Activated naive CD4-positive, alpha-beta T cell treated with Interleukin-2 at 50 U/mL for 16 hours (primary cell): ENCODE data around the gene AEBP1.

Source experiments
- DNase-seq: peaks from one replicate; pipeline ENCODE4 v3.0.0-alpha.2; 2020

AEBP1 gene

DNA sequence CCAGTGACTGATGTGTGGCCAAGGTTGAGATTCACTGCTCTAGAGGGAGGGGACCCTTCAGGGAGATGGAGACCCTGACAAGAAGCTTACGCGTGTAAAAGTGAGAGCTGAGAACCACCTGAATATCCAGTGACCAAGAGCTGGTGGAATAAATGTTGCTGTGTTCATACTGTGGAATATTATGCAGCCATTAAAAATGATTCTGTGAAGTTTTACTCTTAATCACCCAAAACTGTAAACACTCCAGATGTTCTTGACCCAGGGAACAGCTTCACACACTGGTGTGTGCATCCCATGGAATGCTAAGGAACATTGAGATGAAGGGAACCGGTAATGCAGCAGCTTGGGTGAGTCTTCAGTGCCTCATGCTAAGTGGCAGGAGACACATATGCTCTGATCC lies 17.5 kb upstream of the AEBP1 start:
- no peak for DNase-seq

DNA sequence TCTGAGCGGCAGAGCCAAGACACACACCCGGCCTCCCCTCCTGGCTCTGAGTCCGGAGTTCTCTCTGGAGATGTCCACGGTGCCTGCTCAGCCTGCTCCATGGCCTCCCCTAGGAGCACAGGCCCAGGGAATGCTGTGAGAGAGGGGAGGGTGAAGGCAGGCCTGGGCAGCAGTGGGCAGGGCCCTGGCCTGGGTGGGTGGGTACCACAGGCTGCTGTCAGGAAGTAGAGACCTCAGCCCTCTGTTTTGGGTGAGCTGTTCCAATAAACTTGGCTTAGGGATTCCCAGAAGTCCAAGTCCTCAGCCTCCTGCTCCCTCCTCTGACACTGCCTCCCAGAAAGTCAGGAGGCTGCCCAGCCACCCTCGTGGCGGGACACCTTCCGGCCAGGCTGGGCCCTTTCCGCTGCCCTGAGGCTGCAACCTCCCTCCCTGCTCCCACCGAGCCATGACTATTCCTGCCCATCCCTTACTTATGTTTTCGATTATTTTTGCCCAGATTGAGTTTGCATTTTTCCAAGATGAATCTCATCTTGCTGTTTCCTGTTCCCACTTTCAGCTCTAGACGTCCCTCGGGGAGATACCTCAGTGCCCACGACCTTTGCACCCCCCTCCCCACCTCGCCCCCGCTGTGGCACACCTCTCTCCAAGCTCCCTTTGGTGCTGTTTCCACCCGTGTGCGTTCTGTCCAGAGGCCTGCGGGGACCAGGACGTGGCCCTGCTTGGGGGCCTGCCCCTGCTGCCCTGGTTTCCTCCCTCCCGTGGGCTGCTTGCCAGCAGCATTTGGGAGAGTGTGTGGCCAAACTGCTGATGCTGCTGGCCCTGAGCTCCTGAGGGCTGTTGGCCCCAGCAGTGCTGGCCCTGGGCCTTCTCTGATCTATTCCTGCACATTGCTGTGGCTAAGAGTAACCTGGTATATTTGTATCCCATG lies 16.0 kb upstream of the AEBP1 start:
- DNase-seq, result no peak

DNA sequence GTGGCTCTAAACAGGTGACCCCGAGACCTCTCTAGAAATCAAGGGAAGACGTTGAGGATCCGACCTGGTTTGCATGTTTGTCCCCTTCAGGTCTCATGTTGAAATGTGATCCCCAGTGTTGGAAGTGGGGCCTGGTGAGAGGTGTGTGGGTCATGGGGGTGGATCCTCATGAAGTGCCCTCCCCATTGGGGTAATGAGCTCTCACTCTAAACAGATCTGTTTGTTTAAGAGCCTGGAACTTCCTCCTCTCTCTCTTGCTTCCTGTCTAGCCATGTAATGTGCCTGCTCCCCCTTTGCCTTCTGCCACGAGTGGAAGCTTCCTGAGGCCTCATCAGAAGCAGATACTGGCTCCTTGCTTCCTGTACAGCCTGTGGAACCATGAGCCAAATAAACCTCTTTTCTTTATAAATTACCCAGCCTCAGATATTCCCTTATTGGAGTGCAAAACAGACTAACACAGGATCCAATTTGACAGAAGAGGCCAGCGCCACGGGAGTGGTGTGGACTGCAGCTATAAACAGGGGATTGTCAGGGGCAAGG lies 11.0 kb upstream of the AEBP1 start:
- DNase-seq, result no peak

GRCh38 chr7:44094365-44094764 lies 9.8 kb upstream of the AEBP1 start:
- no peak for DNase-seq

- no peak for DNase-seq
Measured at GRCh38 chr7:44094883-44095592, 9.1 kb upstream of the AEBP1 start.

DNA sequence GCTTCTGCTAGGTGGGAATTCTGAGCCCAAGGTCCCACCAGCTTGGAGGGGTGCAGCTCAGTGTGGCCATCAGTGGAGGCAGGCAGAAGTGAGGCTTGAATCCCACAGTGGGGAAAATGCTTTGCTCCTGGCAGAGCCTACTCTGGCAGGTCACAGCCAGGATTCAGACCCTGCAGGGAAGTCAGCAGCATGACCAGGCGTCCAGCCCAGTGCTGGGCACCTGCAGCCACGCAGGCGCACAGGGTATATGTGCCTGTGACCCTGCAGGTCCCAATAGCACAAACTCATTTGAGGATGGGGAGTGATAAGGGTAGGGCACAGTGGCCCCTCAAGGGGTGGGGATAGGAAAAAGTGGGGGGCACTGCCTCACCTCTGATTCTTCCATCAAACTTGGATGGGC lies 8.4 kb upstream of the AEBP1 start:
- no peak for DNase-seq

DNA sequence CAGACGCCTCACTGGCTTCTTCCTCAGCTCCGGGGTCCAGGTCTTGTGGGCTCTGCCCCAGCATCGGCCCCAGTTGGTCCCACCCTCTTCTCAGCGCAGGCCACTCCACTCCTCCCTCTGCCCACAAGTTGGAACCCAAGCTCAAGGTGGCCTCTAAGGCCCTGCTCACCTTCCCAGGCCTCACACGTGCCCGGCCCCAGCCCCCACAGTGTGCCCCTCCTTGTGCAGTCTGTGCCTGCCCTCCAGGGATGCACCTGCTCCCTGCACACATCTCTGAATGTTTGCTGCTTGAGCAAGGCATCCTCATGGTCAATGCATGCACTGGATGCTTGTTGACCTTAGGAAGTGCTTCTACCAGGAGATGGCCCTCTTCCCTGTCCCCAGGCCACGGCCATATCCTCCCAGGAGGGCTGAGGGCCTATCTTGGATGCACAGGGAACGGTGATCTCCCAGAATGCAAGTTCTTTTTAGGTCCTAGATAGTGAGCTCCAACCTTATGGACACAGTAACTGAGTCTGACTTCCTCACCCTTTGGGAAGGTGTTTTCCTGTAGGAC lies 7.7 kb upstream of the AEBP1 start:
- DNase-seq, result no peak

DNA sequence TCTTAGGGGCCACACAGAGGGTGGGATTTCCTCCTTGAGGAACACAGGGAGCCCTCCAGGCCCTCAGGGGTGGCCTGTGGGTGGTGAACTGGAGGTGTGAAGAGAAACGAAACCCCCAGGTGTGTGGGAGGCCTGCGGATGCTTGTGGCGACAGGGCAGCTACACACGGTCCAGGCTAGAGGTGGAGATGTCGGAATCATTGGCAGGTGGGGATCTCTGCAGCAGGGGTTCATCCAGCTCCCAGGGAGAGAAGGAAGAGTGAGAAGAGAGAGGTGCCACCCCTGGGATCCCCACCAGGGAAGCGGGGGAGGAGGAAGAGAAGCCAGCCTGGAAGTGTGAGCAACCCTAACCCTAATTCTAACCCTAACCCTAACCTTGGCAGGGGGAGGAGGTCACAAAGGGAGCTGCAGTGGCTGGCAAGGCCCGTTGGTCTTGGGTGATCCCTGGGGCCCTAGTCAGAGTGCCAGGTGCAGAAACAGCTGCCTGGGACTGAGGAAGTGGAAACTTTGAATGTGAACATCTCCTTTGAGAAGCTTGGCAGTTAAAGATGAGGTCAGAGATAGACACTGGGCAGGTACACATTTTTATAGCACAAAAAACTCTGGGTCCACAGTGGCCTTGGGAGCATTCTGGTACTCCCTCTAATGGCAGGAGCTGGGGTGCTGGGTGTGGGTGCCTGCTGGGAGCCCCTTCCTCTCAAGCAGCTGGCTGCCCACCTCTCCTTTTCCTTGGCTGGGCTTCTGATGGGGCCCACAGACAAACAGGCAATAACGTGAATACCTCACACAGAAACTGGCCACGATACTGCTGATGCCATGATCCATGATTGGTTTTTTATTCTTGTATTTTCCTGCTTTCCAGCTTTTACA lies 6.8 kb upstream of the AEBP1 start:
- DNase-seq, result no peak

GRCh38 chr7:44098092-44099068 lies 5.8 kb upstream of the AEBP1 start:
- no peak for DNase-seq

DNA sequence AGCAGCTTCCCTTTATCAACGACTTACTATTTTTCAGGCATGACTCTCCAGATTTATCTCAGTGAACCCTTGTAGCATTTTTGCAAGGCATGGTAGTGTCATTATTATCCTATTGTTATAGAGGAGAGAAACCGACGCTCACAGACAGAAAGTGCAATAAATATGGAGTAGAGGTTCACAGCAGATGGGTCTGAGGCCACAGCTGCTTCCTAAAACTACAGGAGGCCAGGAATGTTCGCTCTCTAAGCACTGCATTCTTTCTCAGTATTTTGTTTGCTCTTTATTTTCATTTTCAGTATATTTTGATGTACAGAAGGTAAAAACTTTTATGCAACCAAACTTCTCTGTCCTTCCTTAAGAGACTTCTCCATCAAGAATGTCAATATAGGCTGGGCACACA lies 4.5 kb upstream of the AEBP1 start:
- DNase-seq, result no peak

GRCh38 chr7:44100458-44101302 lies 3.5 kb upstream of the AEBP1 start:
- no peak for DNase-seq

DNA sequence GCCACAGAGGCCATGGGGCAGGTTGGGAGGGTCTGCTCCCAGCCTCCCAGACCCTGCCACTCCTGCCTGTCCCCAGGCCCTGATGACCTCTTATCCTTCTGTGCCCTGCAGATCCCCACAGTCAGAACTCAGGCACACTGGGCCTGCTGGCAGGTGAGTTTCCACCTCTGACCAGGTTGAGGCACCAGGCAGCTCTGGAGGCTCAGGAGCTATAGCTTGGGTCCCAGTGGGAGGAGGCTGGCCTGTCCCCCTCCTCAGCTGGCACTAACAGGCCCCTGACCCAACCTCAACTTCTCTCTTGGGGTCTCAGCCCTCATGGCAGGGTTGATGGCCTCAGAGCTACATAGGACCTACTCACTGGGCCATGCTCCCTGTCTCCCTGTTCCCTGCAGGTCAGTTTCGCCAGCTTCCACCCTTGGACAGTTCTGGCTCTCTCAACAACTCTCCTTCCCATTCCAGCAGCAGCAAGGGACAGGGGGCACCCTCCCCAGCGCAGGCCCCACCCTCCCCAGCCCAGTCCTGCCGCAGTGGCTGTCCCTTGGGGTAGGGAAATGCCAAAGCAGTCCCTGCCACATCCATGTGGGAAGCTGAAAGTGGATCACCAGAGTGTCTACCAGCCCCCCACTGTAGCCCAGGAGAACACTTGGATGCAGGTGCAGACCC lies 2.7 kb upstream of the AEBP1 start:
- DNase-seq, result no peak

- DNase-seq, result no peak
Measured at GRCh38 chr7:44101966-44102845, 1.9 kb upstream of the AEBP1 start.

GRCh38 chr7:44102846-44103565 lies 1.1 kb upstream of the AEBP1 start:
- DNase-seq, result no peak

- DNase-seq, result no peak
Measured at GRCh38 chr7:44103566-44103922, 601 bp upstream of the AEBP1 start.

- DNase-seq, result no peak
Measured at GRCh38 chr7:44104860-44105771, 971 bp downstream of the AEBP1 start.

- no peak for DNase-seq
Measured at GRCh38 chr7:44105832-44106231, 1.7 kb downstream of the AEBP1 start.
